Activated T-helper 2 cell treated with anti-CD3 and anti-CD28 coated beads, Interferon-gamma antibody, Interleukin-2, Interleukin-4, amounts not matched to agents 10 μg/mL and 5 μg/mL and 100 μg/mL, durations not matched to agents 14 hours and 24 hours and 36 hours (primary cell): Measurements from ENCODE around the gene ATG13. TPM values are rescaled to one million over a fixed set of nuclear protein-coding genes. Genes with fewer than 3 reads are reported as not detected.
"Not testable (repeated sequence)": the region's sequence is repeated elsewhere in the genome, so short reads cannot be mapped to it uniquely, and the experiment has no call there.

Source experiments
- DNase-seq: peaks from one replicate; pipeline ENCODE4 v3.0.0; 2021; ENCODE audit warnings: low spot score
- H3K27ac Mint-ChIP-seq: one replicate; pipeline ENCODE4 v1.8.0; 2021; ENCODE audit warnings: mixed read lengths
- H3K27me3 Mint-ChIP-seq: one replicate; pipeline ENCODE4 v1.8.0; 2021; ENCODE audit warnings: low read depth, mixed read lengths
- H3K36me3 Mint-ChIP-seq: one replicate; pipeline ENCODE4 v1.8.0; 2021; ENCODE audit warnings: low read depth, mixed read lengths
- H3K4me1 Mint-ChIP-seq: one replicate; pipeline ENCODE4 v1.8.0; 2021; ENCODE audit warnings: low read depth, mixed read lengths
- H3K4me3 Mint-ChIP-seq: one replicate; pipeline ENCODE4 v1.8.0; 2021; ENCODE audit warnings: low read depth, mild to moderate bottlenecking, moderate library complexity, mixed read lengths
- H3K9me3 Mint-ChIP-seq: one replicate; pipeline ENCODE4 v1.8.0; 2021; ENCODE audit warnings: mixed read lengths
- intact Hi-C: fragments of 100-400 bp; cut with micrococcal nuclease; formaldehyde crosslinking; loops from one replicate; pipeline ENCODE4 v1.15.1; 2023
- total RNA-seq: library from RNA; stranded (reverse); gene quantifications from 2 replicates; pipeline ENCODE4 v1.2.3, GENCODE V29; 2022

Gene ATG13
- total RNA-seq, result 58.0 and 58.1 TPM in 2 replicates

- intact Hi-C loops, result loop anchor here (1.0 to 5.0 kb wide), 5 partner anchors 23 to 269 kb away; partner anchors contain the start of genes AMBRA1, ARHGAP1 and CKAP5
- H3K4me1 Mint-ChIP-seq, result peaks cover 28% of the 10 kb centered on the region
- no peaks in the 10 kb centered on the region for H3K9me3 Mint-ChIP-seq
- peak within 1 kb of the TSS; percentile 100 for H3K27ac Mint-ChIP-seq
- DNase-seq, result peak; percentile 90
- peak within 1 kb of the TSS; percentile 99 for H3K4me3 Mint-ChIP-seq
- H3K27me3 Mint-ChIP-seq, result no peaks in the 10 kb centered on the region
- H3K36me3 Mint-ChIP-seq, result peaks cover 16% of the 10 kb centered on the region
Observed at GRCh38 chr11:46617134-46617971, at the start of gene ATG13, which contains the start of gene HARBI1. ATG13 (plus strand) TSS chr11:46617553; CDS start chr11:46644292, 26,739 bp downstream. HARBI1 (minus strand) TSS chr11:46617227; CDS start chr11:46616237, 990 bp downstream.

GRCh38 chr11:46570790-46571398 is 46.5 kb upstream of the ATG13 start:
- intact Hi-C loops, result no loop called here
- H3K27ac Mint-ChIP-seq, result no peak overlapping the region
- H3K36me3 Mint-ChIP-seq, result peaks cover 9% of the 10 kb centered on the region
- no peak for DNase-seq
- peaks cover 6% of the 10 kb centered on the region for H3K9me3 Mint-ChIP-seq
- H3K4me3 Mint-ChIP-seq, result no peak overlapping the region
- H3K4me1 Mint-ChIP-seq, result peaks cover 15% of the 10 kb centered on the region
- H3K27me3 Mint-ChIP-seq, result no peaks in the 10 kb centered on the region

- no peak for DNase-seq
- Mint-ChIP-seq H3K9me3 (peaks cover 6% of the 10 kb centered on the region), H3K27me3 (no peaks in the 10 kb centered on the region), H3K4me3 (no peak overlapping the region), H3K4me1 (peaks cover 18% of the 10 kb centered on the region), H3K27ac (no peak overlapping the region), H3K36me3 (peaks cover 12% of the 10 kb centered on the region)
- intact Hi-C loops, result no loop called here
Observed at GRCh38 chr11:46574656-46575055, 42.7 kb upstream of the ATG13 start.

- Mint-ChIP-seq H3K9me3 (peaks cover 6% of the 10 kb centered on the region), H3K4me1 (peaks cover 15% of the 10 kb centered on the region), H3K27ac (no peak overlapping the region), H3K4me3 (no peak overlapping the region), H3K27me3 (no peaks in the 10 kb centered on the region), H3K36me3 (peaks cover 26% of the 10 kb centered on the region)
- intact Hi-C loops, result no loop called here
- DNase-seq, result no peak
Observed at GRCh38 chr11:46577058-46577457, 40.3 kb upstream of the ATG13 start.

- Mint-ChIP-seq H3K9me3 (peaks cover 3% of the 10 kb centered on the region), H3K27me3 (no peaks in the 10 kb centered on the region)
Observed at GRCh38 chr11:46582588-46582987, 34.8 kb upstream of the ATG13 start.

GRCh38 chr11:46583513-46583912 is 33.8 kb upstream of the ATG13 start:
- H3K36me3 Mint-ChIP-seq, result peaks cover 43% of the 10 kb centered on the region
- DNase-seq, H3K9me3 Mint-ChIP-seq, H3K27ac Mint-ChIP-seq, H3K27me3 Mint-ChIP-seq, H3K4me3 Mint-ChIP-seq, H3K4me1 Mint-ChIP-seq, intact Hi-C loops: not testable (repeated sequence)

More at GRCh38 chr11:46582588-46582987, 34.8 kb upstream of the ATG13 start:
- no peak for DNase-seq
- peaks cover 5% of the 10 kb centered on the region for H3K4me1 Mint-ChIP-seq
- intact Hi-C loops, result no loop called here
- no peak overlapping the region for H3K27ac Mint-ChIP-seq
- no peak overlapping the region for H3K4me3 Mint-ChIP-seq
- peaks cover 38% of the 10 kb centered on the region for H3K36me3 Mint-ChIP-seq

- no peak overlapping the region for H3K27ac Mint-ChIP-seq
- intact Hi-C loops, result no loop called here
Observed at GRCh38 chr11:46588131-46588530, 29.2 kb upstream of the ATG13 start.

GRCh38 chr11:46588915-46589314 is 28.4 kb upstream of the ATG13 start:
- Mint-ChIP-seq H3K9me3 (no peaks in the 10 kb centered on the region), H3K4me3 (no peak overlapping the region), H3K27me3 (no peaks in the 10 kb centered on the region), H3K36me3 (peaks cover 33% of the 10 kb centered on the region), H3K4me1 (peaks cover 29% of the 10 kb centered on the region), H3K27ac (no peak overlapping the region)
- no peak for DNase-seq
- intact Hi-C loops, result no loop called here

More at GRCh38 chr11:46588131-46588530, 29.2 kb upstream of the ATG13 start:
- no peak for DNase-seq
- H3K36me3 Mint-ChIP-seq, result peaks cover 33% of the 10 kb centered on the region
- no peaks in the 10 kb centered on the region for H3K9me3 Mint-ChIP-seq
- peaks cover 27% of the 10 kb centered on the region for H3K4me1 Mint-ChIP-seq
- H3K27me3 Mint-ChIP-seq, result no peaks in the 10 kb centered on the region
- H3K4me3 Mint-ChIP-seq, result no peak overlapping the region

GRCh38 chr11:46590740-46591605 is 26.4 kb upstream of the ATG13 start:
- Mint-ChIP-seq H3K4me3 (peak overlapping the region; percentile 31), H3K27me3 (no peaks in the 10 kb centered on the region), H3K4me1 (peaks cover 34% of the 10 kb centered on the region), H3K27ac (no peak overlapping the region), H3K36me3 (peaks cover 26% of the 10 kb centered on the region), H3K9me3 (no peaks in the 10 kb centered on the region)
- intact Hi-C loops, result no loop called here
- no peak for DNase-seq

GRCh38 chr11:46593550-46594373 is 23.6 kb upstream of the ATG13 start, which contains the start of gene AMBRA1:
AMBRA1 (minus strand) TSS chr11:46594023; CDS start chr11:46548380, 45,643 bp downstream.
- peak; percentile 82 for DNase-seq
- peaks cover 37% of the 10 kb centered on the region for H3K4me1 Mint-ChIP-seq
- H3K27ac Mint-ChIP-seq, result peak within 1 kb of the TSS; percentile 82
- H3K27me3 Mint-ChIP-seq, result no peaks in the 10 kb centered on the region
- peaks cover 13% of the 10 kb centered on the region for H3K36me3 Mint-ChIP-seq
- peak within 1 kb of the TSS; percentile 90 for H3K4me3 Mint-ChIP-seq
- H3K9me3 Mint-ChIP-seq, result no peaks in the 10 kb centered on the region
- intact Hi-C loops, result loop anchor here (1.0 kb wide), 1 partner anchor 24 kb away; the partner anchor contains the start of genes ATG13 and HARBI1

GRCh38 chr11:46594374-46594700 is 23.0 kb upstream of the ATG13 start:
- Mint-ChIP-seq H3K27ac (peak overlapping the region; percentile 82), H3K36me3 (peaks cover 7% of the 10 kb centered on the region), H3K27me3 (no peaks in the 10 kb centered on the region), H3K4me1 (peaks cover 31% of the 10 kb centered on the region), H3K4me3 (peak overlapping the region; percentile 90), H3K9me3 (no peaks in the 10 kb centered on the region)
- intact Hi-C loops, result loop anchor here (1.0 kb wide), 1 partner anchor 23 kb away; the partner anchor contains the start of genes ATG13 and HARBI1
- no peak for DNase-seq
